GM12875 (cell line): Measurements from ENCODE around the gene PLEKHM3.

Experiments
- H3K4me3 ChIP-seq: one replicate; pipeline ENCODE4 v1.5.1; 2011; ENCODE audit warnings: low read depth, low read length, control low read depth
- CTCF ChIP-seq: IDR thresholded peaks from 2 replicates; pipeline ENCODE4 v1.5.1; 2011; ENCODE audit warnings: low read depth, mild to moderate bottlenecking, control low read depth, inconsistent platforms, low read length, moderate library complexity, borderline replicate concordance; ENCODE audit not compliant: insufficient read depth

PLEKHM3 gene

DNA sequence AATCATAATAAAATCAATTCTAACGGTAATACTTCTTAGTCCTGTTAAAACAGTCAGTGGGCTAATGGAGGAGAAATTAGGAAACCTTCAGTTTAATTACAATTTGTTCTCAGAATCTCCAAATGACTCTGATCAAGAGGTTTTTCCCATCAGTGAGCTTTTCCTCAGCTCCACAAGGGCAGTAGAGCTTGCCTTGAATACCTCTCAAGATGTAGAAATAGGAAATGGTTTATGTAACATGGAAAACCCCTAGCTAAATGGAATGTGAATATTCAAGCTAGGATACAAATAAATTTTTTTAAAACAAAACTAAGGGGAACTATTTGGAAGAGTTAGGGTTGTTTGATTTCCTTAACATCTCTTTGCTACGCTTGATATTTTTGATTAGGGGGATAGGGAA is 87.5 kb downstream of the PLEKHM3 start:
- H3K4me3 ChIP-seq = no peak overlapping the region
- no peak for TF ChIP-seq CTCF

- TF ChIP-seq CTCF = no peak
- H3K4me3 ChIP-seq = no peak overlapping the region
Measured at GRCh38 chr2:207937253-207937652, 88.1 kb downstream of the PLEKHM3 start.

- TF ChIP-seq CTCF = no peak
- H3K4me3 ChIP-seq = no peak overlapping the region
Measured at GRCh38 chr2:207936380-207936779, 88.9 kb downstream of the PLEKHM3 start.

DNA sequence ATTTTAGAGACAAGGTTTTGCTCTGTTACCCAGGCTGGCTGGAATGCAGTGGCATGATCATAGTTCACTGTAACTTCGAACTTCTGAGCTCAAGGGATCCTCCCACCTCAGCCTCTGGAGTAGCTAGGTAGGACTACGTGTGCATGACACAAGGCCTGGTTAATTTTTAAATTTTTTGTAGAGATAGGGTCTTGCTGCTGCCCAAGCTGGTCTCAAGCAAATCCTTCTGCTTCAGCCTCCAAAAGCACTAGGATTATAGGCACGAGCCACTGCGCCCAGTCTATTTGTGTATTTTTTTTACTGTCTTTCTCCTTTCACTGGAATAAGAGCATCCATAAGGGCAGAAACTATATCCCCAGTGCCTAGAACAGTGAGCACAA is 89.3 kb downstream of the PLEKHM3 start:
- TF ChIP-seq CTCF = no peak

GRCh38 chr2:207935121-207935990 is 90.0 kb downstream of the PLEKHM3 start:
- TF ChIP-seq CTCF = no peak
- H3K4me3 ChIP-seq = no peak overlapping the region

More for the DNA sequence above, 89.3 kb downstream of the PLEKHM3 start:
- no peak overlapping the region for H3K4me3 ChIP-seq

DNA sequence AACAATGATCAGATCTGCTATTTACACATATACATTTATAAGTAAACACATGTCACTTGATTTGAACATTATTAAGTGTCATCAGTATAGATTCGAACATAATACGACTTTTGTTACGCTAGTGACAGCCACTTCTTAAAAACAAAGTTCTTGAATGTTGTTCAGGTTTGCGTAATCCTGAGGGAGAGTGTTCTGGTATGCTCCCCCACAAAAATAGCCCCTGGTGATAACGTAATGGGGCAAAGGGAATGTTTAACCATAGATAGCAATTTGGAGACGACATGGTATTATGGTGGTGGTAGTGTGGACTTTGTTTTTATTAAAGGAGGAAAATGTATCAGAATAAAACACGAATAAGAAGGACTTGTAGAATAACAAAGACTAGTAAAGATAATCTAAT is 90.6 kb downstream of the PLEKHM3 start:
- no peak overlapping the region for H3K4me3 ChIP-seq
- no peak for TF ChIP-seq CTCF

DNA sequence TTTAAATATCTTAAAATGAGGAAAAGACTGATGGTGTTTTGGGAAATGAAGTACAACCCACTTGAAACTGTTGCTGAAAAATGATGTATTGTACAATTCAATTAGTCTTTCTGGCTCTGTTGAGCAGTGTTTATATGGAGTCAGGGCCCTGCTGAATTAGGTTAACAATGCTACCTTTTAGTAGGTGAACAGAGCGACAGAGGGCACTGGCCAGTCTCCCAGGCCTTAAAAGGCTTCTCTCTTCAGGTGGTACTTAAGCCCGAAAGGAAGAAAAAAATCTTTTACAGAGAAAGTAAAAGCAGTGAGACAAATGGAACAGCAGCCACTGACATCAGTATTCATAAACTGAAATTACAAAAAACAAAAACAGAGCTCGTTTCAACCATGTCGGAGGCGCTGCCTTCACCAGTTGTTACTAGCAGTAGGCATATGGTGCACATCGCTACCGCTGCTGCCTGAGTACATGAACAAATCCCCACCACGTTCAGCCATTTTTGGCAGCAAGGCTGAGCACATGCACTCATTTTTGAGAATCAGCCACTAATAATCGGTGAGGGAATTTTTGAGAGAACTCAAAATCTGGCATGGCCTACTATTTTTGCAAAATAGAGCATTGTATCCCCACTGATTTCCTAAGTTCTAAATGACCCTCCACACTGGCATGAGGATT is 91.8 kb downstream of the PLEKHM3 start:
- TF ChIP-seq CTCF = no peak
- H3K4me3 ChIP-seq = no peak overlapping the region
